ENCODE data around the gene PRDM11.

The PRDM11 gene

DNA sequence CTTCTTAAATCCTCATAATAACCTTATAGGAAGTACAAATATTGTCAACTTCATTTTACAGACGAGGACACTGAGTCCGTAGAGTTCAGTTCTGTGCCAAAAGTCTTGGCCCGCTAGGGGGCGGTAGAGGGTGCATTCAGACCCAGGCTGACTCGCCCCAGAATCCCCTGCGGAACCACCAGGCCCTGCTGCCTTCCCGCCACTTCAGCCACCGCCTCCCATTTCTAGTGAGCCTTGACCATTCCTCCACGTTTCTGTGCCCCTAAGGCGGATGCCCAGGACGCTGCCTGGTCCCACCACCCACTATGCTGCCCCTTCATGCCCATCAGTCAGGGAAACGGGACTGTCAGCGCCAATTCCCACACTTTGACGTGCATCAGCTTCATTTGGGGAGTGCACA, 120.6 kb downstream of the PRDM11 start:
- no peaks in the 10 kb centered on the region for H3K36me3 Mint-ChIP-seq (ENCODE audit: low read depth)
- no peak overlapping the region for H3K4me3 Mint-ChIP-seq
- no peaks in the 10 kb centered on the region for H3K9me3 Mint-ChIP-seq
- peaks cover 48% of the 10 kb centered on the region for H3K27me3 Mint-ChIP-seq (ENCODE audit: low read depth)
- TF ChIP-seq, protein P1, sequence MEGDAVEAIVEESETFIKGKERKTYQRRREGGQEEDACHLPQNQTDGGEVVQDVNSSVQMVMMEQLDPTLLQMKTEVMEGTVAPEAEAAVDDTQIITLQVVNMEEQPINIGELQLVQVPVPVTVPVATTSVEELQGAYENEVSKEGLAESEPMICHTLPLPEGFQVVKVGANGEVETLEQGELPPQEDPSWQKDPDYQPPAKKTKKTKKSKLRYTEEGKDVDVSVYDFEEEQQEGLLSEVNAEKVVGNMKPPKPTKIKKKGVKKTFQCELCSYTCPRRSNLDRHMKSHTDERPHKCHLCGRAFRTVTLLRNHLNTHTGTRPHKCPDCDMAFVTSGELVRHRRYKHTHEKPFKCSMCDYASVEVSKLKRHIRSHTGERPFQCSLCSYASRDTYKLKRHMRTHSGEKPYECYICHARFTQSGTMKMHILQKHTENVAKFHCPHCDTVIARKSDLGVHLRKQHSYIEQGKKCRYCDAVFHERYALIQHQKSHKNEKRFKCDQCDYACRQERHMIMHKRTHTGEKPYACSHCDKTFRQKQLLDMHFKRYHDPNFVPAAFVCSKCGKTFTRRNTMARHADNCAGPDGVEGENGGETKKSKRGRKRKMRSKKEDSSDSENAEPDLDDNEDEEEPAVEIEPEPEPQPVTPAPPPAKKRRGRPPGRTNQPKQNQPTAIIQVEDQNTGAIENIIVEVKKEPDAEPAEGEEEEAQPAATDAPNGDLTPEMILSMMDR (IDR thresholded peaks at IDR 0.05; ENCODE audit: unreplicated experiment in 3 of 3), result peak; percentile 14 to 34 (median 27)
- no peak overlapping the region for H3K27ac Mint-ChIP-seq
- peaks cover 5% of the 10 kb centered on the region for H3K4me1 Mint-ChIP-seq

DNA sequence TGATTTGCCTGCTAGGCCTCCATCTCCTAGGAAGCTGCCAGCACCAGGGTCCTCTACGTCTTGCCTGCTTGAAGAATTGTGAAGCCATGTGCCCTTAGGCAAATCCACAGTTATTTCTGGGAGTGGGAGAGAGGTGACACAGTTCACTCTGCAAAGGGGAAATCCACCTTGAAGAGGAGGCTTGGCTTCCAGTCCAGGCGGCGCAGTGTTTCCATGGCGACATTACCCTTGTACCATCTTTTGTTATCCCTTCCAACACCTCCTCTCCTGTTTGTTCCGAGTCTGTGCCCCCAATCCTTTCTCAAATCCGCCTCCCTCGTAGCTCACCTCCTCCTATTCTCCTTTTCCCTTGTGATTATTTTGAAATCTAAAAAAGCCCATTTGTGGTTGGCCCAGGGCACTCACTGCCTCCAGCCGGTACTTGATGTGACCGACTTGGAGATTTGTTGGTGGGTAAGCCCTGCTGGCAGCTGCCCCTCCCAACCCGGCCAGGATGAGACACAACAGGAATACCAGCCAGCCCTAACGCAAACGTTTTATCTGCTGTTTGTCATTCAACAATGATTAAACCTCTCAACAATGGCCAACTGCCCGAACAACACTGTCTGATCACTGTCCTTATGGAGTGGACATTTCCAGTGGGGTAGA, 121.3 kb downstream of the PRDM11 start:
- Mint-ChIP-seq H3K4me3 (no peak overlapping the region), H3K36me3 (ENCODE audit: low read depth) (no peaks in the 10 kb centered on the region), H3K9me3 (no peaks in the 10 kb centered on the region), H3K27ac (no peak overlapping the region), H3K4me1 (peaks cover 5% of the 10 kb centered on the region), H3K27me3 (ENCODE audit: low read depth) (peaks cover 48% of the 10 kb centered on the region)
- TF ChIP-seq, protein P1 (IDR thresholded peaks at IDR 0.05; ENCODE audit: unreplicated experiment in 3 of 3), result no peak

DNA sequence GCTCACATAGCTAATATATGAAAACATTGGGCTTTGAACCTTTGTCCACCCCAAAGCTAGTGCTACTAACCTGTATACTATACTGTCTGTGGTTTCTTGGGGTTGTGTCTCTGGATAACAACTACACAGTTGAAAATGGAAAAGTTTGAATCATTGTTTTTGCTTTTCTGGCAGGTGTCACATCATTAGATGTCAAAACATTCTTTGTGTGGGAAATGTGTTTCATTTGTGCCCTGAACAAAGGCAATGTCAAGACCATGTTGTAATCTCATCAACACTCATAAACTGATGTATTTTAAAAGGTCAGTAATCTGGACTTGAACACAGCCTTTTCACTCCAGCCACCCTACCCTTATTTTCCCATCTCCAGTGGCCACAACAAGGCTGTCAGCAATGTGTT, 123.2 kb downstream of the PRDM11 start:
- H3K27ac Mint-ChIP-seq, result no peak overlapping the region
- TF ChIP-seq, protein P1 (IDR thresholded peaks at IDR 0.05; ENCODE audit: unreplicated experiment in 3 of 3), result no peak
- no peaks in the 10 kb centered on the region for H3K9me3 Mint-ChIP-seq
- H3K27me3 Mint-ChIP-seq (ENCODE audit: low read depth), result peaks cover 49% of the 10 kb centered on the region
- no peaks in the 10 kb centered on the region for H3K36me3 Mint-ChIP-seq (ENCODE audit: low read depth)
- peaks cover 4% of the 10 kb centered on the region for H3K4me1 Mint-ChIP-seq
- no peak overlapping the region for H3K4me3 Mint-ChIP-seq

DNA sequence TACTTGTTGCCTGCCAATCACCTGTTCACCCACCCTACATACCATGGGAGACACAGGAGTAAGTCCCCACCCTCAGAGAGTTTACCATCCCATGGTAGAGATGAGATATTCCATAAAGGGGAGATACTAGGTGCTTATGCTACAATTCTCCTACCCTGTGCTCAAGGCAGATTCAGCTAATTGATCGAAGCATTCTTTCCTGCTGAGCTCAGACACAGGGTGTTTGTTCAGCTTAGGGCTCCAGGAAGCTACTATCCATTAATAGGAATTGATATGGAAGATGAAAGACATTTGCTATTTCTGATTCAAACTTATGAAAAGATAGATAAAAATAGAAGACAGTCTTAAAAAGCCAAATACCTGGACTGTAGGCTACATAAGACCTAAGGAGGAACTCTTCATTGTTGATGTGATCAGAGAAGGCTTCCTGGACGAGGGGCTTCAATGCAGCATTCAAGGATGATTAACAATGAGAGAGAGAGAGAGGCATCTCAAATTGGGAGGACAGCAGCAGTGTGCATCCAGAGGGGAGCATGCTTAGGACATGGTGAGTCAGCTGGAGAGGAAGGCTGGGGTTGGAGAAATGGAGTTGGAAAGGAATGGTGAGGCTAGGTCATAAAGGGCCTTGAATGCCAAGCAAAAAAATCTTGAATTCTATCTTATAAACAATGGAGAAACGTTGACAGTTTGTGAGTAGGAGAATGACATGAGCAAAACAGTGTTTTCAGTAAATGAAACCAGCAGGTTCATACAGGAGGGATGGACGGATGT, 124.7 kb downstream of the PRDM11 start:
- no peaks in the 10 kb centered on the region for H3K4me1 Mint-ChIP-seq
- TF ChIP-seq, protein P1 (IDR thresholded peaks at IDR 0.05; ENCODE audit: unreplicated experiment in 3 of 3), result no peak
- no peaks in the 10 kb centered on the region for H3K9me3 Mint-ChIP-seq

DNA sequence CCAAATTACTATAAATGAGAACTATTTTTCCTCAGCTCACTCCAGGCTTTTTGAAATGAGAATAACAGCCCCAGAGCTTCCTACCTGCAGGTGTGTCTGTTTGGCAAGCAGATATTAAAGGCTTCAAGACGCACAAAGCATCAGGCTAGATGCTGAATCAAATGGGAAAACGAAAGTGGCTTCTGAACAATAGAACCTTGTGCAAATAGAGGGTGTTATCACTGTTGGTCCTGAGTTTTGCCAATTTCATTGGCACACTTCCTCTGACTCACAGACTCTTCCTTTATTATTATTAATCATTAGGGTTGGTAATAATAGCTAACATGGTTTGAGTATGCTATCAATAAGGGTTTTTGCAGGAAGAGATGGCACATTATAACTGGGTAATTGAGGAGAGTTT, 126.3 kb downstream of the PRDM11 start:
- no peaks in the 10 kb centered on the region for H3K36me3 Mint-ChIP-seq (ENCODE audit: low read depth)
- H3K4me1 Mint-ChIP-seq, result no peaks in the 10 kb centered on the region
- peaks cover 52% of the 10 kb centered on the region for H3K27me3 Mint-ChIP-seq (ENCODE audit: low read depth)
- TF ChIP-seq, protein P1 (IDR thresholded peaks at IDR 0.05; ENCODE audit: unreplicated experiment in 3 of 3), result no peak
- no peaks in the 10 kb centered on the region for H3K9me3 Mint-ChIP-seq
- no peak overlapping the region for H3K27ac Mint-ChIP-seq
- no peak overlapping the region for H3K4me3 Mint-ChIP-seq

More for the DNA sequence above, 124.7 kb downstream of the PRDM11 start:
- Mint-ChIP-seq H3K27ac (no peak overlapping the region), H3K36me3 (ENCODE audit: low read depth) (no peaks in the 10 kb centered on the region), H3K27me3 (ENCODE audit: low read depth) (peaks cover 56% of the 10 kb centered on the region), H3K4me3 (no peak overlapping the region)
